Kidney epithelial cell (primary cell): ENCODE data around the gene CPSF3. TPM values are rescaled to one million over a fixed set of nuclear protein-coding genes. Genes with fewer than 3 reads are reported as not detected.

ENCODE experiments used
- DNase-seq: peaks from one replicate; pipeline ENCODE4 v3.0.0-alpha.2; 2010; ENCODE audit warnings: low read depth
- H3K27me3 ChIP-seq: 2 replicates; pipeline ENCODE4 v1.6.0; 2011; ENCODE audit warnings: low read length; ENCODE audit not compliant: control insufficient read depth, insufficient read depth
- H3K36me3 ChIP-seq: 2 replicates; pipeline ENCODE4 v1.5.1; 2011; ENCODE audit warnings: low read length; ENCODE audit not compliant: control insufficient read depth, insufficient read depth
- H3K4me3 ChIP-seq: 2 replicates; pipeline ENCODE4 v1.5.1; 2011; ENCODE audit warnings: low read depth, mild to moderate bottlenecking, control low read depth, low read length
- total RNA-seq: library from RNA; depleted of rRNA; stranded (reverse); fragments of >200 nt; gene quantifications from 2 replicates; pipeline ENCODE4 v1.2.3, GENCODE V29; 2015
- TF ChIP-seq, protein P1 (sequence below): IDR thresholded peaks from 2 replicates; pipeline ENCODE4 v1.5.1; 2011; ENCODE audit warnings: mild to moderate bottlenecking, moderate library complexity, low read length, control low read depth, inconsistent platforms; ENCODE audit not compliant: insufficient read depth, poor library complexity, severe bottlenecking

CPSF3 gene
- total RNA-seq, 1 donor from 2014 or later, result 43.1 TPM

GRCh38 chr2:9490789-9491188 lies 67.3 kb downstream of the CPSF3 start:
- DNase-seq, result no peak
- Histone ChIP-seq H3K27me3 (no peaks in the 10 kb centered on the region), H3K36me3 (peaks cover 6% of the 10 kb centered on the region), H3K4me3 (no peak overlapping the region)
- TF ChIP-seq, protein P1, sequence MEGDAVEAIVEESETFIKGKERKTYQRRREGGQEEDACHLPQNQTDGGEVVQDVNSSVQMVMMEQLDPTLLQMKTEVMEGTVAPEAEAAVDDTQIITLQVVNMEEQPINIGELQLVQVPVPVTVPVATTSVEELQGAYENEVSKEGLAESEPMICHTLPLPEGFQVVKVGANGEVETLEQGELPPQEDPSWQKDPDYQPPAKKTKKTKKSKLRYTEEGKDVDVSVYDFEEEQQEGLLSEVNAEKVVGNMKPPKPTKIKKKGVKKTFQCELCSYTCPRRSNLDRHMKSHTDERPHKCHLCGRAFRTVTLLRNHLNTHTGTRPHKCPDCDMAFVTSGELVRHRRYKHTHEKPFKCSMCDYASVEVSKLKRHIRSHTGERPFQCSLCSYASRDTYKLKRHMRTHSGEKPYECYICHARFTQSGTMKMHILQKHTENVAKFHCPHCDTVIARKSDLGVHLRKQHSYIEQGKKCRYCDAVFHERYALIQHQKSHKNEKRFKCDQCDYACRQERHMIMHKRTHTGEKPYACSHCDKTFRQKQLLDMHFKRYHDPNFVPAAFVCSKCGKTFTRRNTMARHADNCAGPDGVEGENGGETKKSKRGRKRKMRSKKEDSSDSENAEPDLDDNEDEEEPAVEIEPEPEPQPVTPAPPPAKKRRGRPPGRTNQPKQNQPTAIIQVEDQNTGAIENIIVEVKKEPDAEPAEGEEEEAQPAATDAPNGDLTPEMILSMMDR, result no peak

GRCh38 chr2:9492927-9493326 lies 69.5 kb downstream of the CPSF3 start:
- no peak for DNase-seq
- no peak overlapping the region for H3K4me3 ChIP-seq
- H3K36me3 ChIP-seq, result peaks cover 10% of the 10 kb centered on the region

DNA sequence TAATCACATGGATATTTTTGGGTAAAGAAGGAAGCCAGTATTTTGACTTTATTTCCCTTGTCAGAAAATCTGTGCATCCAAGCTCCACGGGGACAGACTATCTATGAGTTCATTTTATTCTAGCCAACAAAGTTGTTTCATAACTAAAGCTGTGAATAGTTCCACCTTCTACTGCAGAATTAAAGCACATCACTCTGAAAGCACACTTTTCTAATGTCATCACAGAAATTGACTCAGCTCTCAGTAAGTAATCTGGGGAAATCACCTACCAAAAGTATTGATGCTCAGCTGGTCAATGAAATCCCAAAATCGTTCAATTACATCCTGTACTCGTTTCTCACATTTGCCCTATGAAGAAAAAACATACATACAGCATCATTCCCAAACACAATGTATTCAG lies 70.0 kb downstream of the CPSF3 start:
- Histone ChIP-seq H3K4me3 (no peak overlapping the region), H3K27me3 (no peaks in the 10 kb centered on the region), H3K36me3 (peaks cover 10% of the 10 kb centered on the region)
- DNase-seq, result no peak
- TF ChIP-seq, protein P1, result no peak

More at GRCh38 chr2:9492927-9493326, 69.5 kb downstream of the CPSF3 start:
- H3K27me3 ChIP-seq, result no peaks in the 10 kb centered on the region
- TF ChIP-seq, protein P1, result no peak

GRCh38 chr2:9494081-9494480 lies 70.6 kb downstream of the CPSF3 start:
- H3K27me3 ChIP-seq, result no peaks in the 10 kb centered on the region
- no peak overlapping the region for H3K4me3 ChIP-seq
- peaks cover 10% of the 10 kb centered on the region for H3K36me3 ChIP-seq
- no peak for DNase-seq
- TF ChIP-seq, protein P1, result no peak

- no peak for DNase-seq
- no peaks in the 10 kb centered on the region for H3K27me3 ChIP-seq
- no peak overlapping the region for H3K4me3 ChIP-seq
- TF ChIP-seq, protein P1, result no peak
- peaks cover 6% of the 10 kb centered on the region for H3K36me3 ChIP-seq
Measured at GRCh38 chr2:9497017-9497416, 73.6 kb downstream of the CPSF3 start.

GRCh38 chr2:9498210-9498609 lies 74.8 kb downstream of the CPSF3 start:
- Histone ChIP-seq H3K27me3 (no peaks in the 10 kb centered on the region), H3K36me3 (peaks cover 6% of the 10 kb centered on the region), H3K4me3 (no peak overlapping the region)
- no peak for DNase-seq
- TF ChIP-seq, protein P1, result no peak
